SKM-1 treated with dmso at 0.1 percent for 144 hours (cell line): ENCODE results near the gene USP28.
A peak's percentile ranks its signal among the peaks of the same experiment; 100 is the strongest.
"Not testable (repeated sequence)": the region's sequence is repeated elsewhere in the genome, so short reads cannot be mapped to it uniquely, and the experiment has no call there.

Experiments
- DNase-seq: peaks from one replicate; lab custom pipeline; 2025; ENCODE audit not compliant: unreplicated experiment; lab: John Stamatoyannopoulos, UW

USP28 gene, protein sequence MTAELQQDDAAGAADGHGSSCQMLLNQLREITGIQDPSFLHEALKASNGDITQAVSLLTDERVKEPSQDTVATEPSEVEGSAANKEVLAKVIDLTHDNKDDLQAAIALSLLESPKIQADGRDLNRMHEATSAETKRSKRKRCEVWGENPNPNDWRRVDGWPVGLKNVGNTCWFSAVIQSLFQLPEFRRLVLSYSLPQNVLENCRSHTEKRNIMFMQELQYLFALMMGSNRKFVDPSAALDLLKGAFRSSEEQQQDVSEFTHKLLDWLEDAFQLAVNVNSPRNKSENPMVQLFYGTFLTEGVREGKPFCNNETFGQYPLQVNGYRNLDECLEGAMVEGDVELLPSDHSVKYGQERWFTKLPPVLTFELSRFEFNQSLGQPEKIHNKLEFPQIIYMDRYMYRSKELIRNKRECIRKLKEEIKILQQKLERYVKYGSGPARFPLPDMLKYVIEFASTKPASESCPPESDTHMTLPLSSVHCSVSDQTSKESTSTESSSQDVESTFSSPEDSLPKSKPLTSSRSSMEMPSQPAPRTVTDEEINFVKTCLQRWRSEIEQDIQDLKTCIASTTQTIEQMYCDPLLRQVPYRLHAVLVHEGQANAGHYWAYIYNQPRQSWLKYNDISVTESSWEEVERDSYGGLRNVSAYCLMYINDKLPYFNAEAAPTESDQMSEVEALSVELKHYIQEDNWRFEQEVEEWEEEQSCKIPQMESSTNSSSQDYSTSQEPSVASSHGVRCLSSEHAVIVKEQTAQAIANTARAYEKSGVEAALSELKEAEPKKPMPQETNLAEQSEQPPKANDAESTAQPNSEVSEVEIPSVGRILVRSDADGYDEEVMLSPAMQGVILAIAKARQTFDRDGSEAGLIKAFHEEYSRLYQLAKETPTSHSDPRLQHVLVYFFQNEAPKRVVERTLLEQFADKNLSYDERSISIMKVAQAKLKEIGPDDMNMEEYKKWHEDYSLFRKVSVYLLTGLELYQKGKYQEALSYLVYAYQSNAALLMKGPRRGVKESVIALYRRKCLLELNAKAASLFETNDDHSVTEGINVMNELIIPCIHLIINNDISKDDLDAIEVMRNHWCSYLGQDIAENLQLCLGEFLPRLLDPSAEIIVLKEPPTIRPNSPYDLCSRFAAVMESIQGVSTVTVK

DNA sequence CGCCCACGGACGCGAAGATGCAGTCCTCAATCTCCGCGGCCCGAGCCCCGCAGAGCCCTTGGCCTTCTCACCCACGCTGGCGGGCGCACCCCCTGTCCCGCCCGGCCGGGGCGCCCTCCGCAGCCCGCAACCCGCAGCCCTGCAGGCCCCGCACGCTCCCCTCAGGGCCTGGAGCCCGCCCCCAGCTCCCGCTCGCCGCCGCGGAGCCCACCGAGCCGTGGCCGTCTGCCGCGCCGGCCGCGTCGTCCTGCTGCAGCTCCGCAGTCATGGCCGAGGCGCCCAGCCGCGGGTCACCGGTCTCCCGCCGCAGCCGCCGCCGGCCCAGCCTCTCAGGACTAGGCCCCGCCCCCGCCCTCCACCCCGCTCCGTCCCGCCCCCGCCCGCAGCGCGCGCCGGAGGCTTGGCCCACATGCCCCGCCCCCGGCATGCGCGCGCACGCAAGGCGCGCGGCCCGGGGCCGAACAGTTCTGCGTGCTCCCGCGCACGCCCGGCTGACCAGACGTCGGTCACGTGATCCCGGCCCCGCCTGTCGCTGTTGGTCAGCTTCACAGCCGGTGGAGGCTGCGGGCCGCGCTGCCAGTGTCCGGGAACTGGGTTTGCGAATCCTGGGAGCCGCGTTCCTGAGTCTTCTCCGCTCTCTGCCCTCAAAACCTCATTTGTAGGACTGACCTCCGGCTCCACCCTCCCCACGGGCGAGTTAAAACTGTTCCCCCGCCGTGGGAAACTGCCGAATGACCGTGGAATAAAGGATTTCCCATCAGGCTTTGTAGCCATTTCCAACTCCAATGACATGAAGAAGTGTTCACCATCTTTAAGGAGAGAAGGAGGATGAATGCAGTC lies at the start of gene USP28:
TSS of gene USP28 (minus strand) at position 339 of the 840 bp plus-strand sequence. CDS start at position 268, 71 bp downstream.
- peak; percentile 86 for DNase-seq

GRCh38 chr11:113923572-113923971 lies 48.2 kb upstream of the USP28 start:
- DNase-seq, result no peak

DNA sequence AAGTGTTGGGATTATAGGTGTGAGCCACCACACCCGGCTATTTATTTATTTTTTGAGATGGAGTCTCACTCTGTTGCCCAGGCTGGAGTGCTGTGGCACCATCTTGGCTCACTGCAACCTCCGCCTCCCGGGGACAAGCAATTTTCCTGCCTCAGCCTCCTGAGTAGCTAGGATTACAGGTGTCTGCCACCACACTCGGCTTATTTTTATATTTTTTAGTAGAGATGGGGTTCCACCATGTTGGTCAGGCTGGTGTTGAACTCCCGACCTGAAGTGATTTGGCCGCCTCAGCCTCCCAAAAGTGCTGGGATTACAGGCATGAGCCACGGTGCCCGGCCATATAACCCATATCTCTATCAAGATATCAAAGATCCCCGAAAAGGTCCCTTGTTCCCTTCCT lies 36.1 kb upstream of the USP28 start:
- DNase-seq, result not testable (repeated sequence)

DNA sequence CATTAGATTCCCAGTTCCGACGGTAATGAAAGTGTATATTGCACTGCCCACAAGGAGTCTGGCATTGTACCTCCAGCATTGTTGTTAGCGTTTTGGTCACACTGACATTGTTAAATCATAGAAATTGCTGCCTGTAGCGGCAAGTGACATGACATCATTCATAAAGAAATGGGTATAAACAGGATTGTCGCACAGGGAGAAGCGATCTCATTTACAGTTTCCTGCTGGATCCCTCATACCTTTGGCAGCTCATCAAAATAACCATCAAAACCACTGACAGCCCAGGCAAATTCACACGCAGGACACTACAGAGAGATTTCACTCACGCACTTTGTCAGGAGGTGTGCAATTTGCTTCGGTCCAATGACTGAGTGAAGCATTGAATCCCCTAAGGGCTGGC lies 32.7 kb upstream of the USP28 start:
- no peak for DNase-seq

GRCh38 chr11:113907681-113908080 lies 32.3 kb upstream of the USP28 start:
- no peak for DNase-seq

DNA sequence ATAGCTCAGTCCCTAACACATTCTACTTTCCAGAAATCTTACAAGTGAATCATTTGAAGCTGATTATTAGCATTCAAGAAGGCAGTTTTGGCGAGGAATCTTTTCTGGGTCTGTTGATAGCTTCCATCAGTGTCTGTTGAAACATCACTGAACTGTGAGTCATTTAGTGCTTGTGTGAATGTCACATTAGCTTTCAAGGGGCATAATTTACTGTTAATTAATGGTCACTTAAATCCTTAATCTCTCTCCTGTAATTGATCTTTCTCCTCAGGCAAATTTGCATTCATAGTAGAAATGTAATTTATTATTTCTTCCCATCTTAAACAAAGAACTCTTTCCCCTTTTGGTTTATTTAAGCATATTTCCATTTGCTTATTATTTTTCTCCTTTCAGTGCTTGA lies 31.8 kb upstream of the USP28 start:
- no peak for DNase-seq

DNA sequence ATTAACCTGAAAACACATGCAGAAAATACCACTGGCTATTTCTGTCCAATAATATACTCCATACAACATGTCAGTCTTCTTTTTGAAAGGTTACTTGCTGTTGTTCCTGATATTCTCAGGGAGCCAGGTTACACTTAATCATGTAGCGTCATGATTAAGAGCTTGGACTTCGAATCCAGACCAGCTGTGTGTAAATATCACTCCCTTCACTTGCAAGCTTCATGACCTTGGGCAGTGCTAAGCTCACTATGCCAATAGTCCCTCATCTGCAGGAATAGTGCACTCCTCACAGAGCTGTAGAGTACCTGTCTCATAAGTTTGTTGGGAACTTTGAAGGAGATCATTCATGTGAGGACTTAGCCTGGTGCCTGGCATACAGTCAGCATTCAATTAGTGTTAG lies 31.1 kb upstream of the USP28 start:
- DNase-seq, result no peak

DNA sequence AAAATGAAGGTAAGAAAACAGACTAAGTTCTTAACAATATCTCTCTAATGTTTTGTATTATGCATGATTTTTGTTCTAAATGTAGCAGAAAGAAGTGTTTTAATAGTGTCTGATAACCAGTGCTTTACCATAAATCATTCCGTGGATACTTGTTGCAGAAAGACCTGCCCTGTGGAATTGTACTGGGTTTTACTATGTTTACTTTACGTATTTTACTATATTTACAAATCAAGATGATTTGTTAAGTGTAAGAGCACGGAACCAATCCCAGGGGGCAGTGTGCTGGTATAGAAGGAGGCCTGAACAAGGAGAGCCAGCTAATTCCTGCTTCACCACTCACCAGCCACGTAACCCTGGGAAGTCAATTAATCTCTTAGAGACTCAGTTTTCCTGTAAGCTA lies 30.7 kb upstream of the USP28 start:
- no peak for DNase-seq

GRCh38 chr11:113904379-113905101 lies 29.2 kb upstream of the USP28 start, which contains the start of gene HTR3B:
TSS of gene HTR3B (plus strand) at chr11:113904796. CDS start at chr11:113904934, 138 bp downstream.
- no peak for DNase-seq

- DNase-seq, result no peak
Measured at GRCh38 chr11:113901141-113901540, 25.8 kb upstream of the USP28 start.

DNA sequence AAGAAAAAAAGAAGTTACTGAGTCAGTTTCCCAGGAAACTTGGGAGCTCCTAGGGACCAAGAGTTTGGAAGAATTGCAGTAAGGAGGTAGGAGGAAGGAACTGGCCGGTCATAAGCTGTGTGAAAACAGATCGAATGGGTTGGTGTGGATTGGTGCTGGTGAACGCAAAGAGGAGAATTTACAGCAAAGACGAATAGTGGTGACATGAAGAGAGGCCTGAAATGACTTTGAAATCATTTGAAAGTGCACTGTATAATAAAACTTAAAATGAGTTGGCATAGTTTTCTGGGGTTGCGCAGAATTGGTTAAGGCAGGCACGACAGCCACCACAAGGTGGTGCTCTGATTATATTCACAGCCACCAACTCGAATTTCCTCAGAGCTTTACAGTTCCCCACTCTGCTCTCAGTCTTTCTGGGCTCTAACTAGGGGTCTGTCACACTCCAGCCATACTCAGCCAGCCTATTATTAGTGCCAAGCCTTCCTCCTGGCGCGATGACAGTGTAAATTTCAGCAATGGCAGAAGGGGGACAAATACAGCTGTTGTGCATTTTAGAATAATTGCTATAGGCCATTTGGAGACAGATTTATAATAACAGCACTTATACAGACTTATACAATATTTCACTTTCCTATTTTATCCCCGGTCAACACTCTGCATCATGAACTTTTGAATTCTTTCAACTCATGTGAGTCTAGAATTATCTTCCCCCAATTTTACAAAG lies 20.9 kb upstream of the USP28 start:
- DNase-seq, result peak; percentile 40

DNA sequence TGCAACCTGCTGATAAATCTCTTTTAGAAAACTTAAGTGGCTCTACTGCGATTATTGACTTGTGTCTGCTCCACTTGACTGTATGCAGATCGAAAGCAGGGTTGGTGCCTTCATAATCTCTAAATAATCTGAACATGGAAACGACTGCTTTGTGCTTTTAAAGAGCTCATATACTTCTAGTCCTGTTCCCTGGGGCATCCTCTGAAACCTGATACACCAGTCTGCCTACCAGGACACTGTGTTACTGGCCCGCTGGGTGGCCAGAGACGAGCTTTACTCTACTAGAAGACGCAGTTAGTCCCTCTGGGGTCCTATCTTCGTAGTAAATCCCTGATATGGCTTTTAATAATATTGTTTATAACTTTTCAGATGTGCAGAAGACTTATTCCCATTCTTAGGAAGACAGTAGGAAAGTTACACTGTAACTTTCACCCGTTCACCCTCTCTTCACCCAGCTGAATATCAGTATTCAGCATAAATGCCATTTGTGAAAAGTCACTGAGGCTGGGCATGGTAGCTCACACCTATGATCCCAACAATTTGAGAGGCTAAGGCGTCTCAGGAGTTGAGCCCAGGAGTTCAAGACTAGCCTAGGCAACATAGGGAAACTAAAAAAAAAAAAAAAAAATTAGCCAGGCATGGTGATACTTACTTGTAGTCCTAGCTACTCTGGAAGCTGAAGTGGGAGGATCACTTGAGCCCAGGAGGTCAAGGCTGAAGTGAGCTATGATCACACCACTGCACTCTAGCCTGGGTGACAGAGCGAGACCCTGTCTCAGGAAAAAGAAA lies 20.2 kb upstream of the USP28 start:
- DNase-seq, result no peak

GRCh38 chr11:113894421-113894996 lies 19.1 kb upstream of the USP28 start:
- no peak for DNase-seq

GRCh38 chr11:113888848-113889247 lies 13.5 kb upstream of the USP28 start:
- no peak for DNase-seq

DNA sequence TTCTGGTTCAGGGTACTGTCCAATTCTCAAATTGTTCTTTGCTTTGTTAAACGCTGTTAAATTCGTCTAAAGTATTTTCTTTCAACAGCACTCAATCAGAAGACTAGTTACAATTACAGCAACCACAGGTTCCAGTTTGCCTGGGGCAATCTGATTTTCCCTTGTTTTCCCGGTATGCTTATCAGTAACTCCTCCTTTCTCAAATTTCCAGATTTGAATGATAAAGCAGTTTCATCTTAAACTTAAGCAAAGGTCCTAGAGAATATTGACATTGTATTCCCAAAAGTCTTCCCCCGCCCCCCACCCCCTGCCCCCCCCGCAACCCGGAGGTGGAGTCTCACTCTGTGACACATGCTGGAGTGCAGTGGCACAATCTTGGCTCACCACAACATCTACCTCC lies 10.5 kb upstream of the USP28 start:
- DNase-seq, result no peak

DNA sequence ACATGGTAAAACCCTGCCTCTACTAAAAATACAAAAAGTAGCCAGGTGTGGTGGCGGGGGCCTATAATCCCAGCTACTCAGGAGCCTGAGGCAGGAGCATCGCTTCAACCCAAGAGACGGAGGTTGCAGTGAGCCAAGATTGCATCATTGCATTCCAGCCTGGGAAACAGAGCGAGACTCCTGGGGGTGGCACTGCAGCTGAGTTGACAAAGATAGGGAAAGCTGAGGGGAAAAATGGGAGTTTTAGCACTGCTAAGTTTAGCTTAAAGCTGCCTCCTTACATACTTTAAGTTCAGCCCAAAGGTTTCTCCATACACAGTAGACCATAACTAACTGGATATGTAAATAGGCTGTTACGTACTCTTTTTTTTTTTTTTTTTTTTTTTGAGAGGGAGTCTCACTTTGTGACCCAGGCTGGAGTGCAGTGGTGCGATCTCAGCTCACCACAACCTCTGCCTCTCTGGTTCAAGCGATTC lies 9.0 kb upstream of the USP28 start:
- no peak for DNase-seq

- DNase-seq, result no peak
Measured at GRCh38 chr11:113881856-113882255, 6.5 kb upstream of the USP28 start.

DNA sequence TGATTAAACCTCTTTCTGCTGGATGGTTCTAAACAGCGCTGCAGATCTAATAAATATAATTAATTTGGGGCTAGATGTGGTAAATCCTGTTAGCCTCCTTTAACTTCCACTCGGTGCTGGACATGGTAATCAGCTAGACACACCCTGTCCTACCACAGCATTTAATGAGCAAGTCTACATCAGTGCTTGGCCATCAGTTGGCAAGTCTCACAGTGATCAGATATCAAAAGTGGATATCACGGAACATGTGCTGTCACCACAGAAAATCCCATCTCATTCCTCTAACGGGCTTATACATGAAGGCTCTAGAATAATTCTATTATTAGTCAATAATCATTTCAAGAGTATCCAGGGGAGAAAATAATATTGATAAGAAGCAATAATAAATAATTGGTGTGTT lies 5.6 kb upstream of the USP28 start:
- DNase-seq, result no peak
